OCI-LY3 (cell line): ENCODE results near the gene UNC5A.

Experiments
- H2AFZ ChIP-seq: fragments of 200-600, 300-600 bp; shearing (Covaris generic); 2 replicates; pipeline ENCODE4 v1.6.0; 2014; ENCODE audit warnings: antibody characterized with exemption, low read depth, low read length
- H3K27ac ChIP-seq: fragments of 200-600, 300-600 bp; sonication (generic); 2 replicates; pipeline ENCODE4 v1.5.1; 2014; ENCODE audit warnings: mild to moderate bottlenecking, low read length, moderate library complexity, mixed read lengths
- H3K27me3 ChIP-seq: fragments of 200-600, 300-600 bp; sonication (generic); 2 replicates; pipeline ENCODE4 v1.6.1; 2014; ENCODE audit warnings: low read depth, low read length, mixed read lengths
- H3K36me3 ChIP-seq: fragments of 200-600, 300-600 bp; sonication (generic); replicated peaks from 2 replicates; pipeline ENCODE3; 2014; ENCODE audit warnings: low read depth, low read length, mixed read lengths
- H3K4me1 ChIP-seq: fragments of 300-600, 200-600 bp; sonication (generic); 2 replicates; pipeline ENCODE4 v1.6.1; 2014; ENCODE audit warnings: low read length, mixed read lengths
- H3K4me2 ChIP-seq: fragments of 200-600, 300-600 bp; sonication (generic); 2 replicates; pipeline ENCODE4 v1.6.1; 2014; ENCODE audit warnings: low read length, mixed read lengths
- H3K4me3 ChIP-seq: fragments of 300-600, 200-600 bp; sonication (generic); 2 replicates; pipeline ENCODE4 v1.5.1; 2014; ENCODE audit warnings: antibody characterized with exemption, mild to moderate bottlenecking, low read length, moderate library complexity
- H3K79me2 ChIP-seq: fragments of 300-600, 200-600 bp; shearing (Covaris generic); 2 replicates; pipeline ENCODE4 v1.6.1; 2014; ENCODE audit warnings: mild to moderate bottlenecking, low read length, mixed read lengths
- H3K9ac ChIP-seq: fragments of 300-600, 200-600 bp; shearing (Covaris generic); 2 replicates; pipeline ENCODE4 v1.6.0; 2014; ENCODE audit warnings: mild to moderate bottlenecking, low read length, moderate library complexity
- H3K9me3 ChIP-seq: fragments of 200-600, 300-600 bp; shearing (Covaris generic); 2 replicates; pipeline ENCODE4 v1.6.1; 2014; ENCODE audit warnings: low read length, mixed read lengths; ENCODE audit not compliant: insufficient read depth
- H4K20me1 ChIP-seq: fragments of 200-600, 300-600 bp; sonication (generic); 2 replicates; pipeline ENCODE4 v1.6.1; 2016; ENCODE audit warnings: low read length, mixed read lengths; ENCODE audit not compliant: insufficient read depth
- EZH2phosphoT487 ChIP-seq: fragments of 200-600 bp; shearing (Covaris generic); IDR thresholded peaks from 2 replicates; pipeline ENCODE4 v1.6.1; 2018; ENCODE audit warnings: antibody characterized with exemption, mixed run types, low read depth
- TF ChIP-seq, protein P1 (sequence below): fragments of 200-600, 300-600 bp; sonication (generic); IDR thresholded peaks from 2 replicates; pipeline ENCODE4 v1.5.1; 2014; ENCODE audit warnings: antibody characterized with exemption, low read length, low read depth

UNC5A gene

DNA sequence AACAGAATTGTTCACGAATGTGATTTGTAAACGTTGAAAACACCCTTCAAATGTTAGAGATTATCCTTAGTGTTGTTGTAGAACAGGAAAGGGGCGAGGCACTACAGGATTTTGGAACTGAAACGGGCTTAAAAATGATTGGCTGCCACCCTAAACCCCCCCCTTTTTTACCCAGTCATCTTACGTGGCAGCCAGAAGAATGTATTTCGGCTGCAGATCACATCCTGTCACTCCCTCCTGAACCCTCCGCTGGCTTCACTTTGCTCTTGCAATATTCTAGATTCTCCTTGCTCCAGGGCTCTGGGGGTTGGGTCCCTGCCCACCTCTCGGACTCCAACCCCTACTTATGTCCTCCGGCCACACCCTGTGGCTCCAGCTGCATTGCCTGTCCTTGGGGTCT is 13.9 kb upstream of the UNC5A start:
- Histone ChIP-seq H3K36me3 (no peaks in the 10 kb centered on the region), H3K9me3 (no peaks in the 10 kb centered on the region), H4K20me1 (no peaks in the 10 kb centered on the region), H3K9ac (no peak overlapping the region), H3K27me3 (peaks cover 14% of the 10 kb centered on the region; the same call in 1 of the 2 replicates), H3K79me2 (no peaks in the 10 kb centered on the region), H3K4me2 (no peak overlapping the region), H3K4me1 (no peaks in the 10 kb centered on the region), H3K27ac (no peak overlapping the region), H2AFZ (no peak overlapping the region), H3K4me3 (no peak overlapping the region)
- TF ChIP-seq, protein P1, sequence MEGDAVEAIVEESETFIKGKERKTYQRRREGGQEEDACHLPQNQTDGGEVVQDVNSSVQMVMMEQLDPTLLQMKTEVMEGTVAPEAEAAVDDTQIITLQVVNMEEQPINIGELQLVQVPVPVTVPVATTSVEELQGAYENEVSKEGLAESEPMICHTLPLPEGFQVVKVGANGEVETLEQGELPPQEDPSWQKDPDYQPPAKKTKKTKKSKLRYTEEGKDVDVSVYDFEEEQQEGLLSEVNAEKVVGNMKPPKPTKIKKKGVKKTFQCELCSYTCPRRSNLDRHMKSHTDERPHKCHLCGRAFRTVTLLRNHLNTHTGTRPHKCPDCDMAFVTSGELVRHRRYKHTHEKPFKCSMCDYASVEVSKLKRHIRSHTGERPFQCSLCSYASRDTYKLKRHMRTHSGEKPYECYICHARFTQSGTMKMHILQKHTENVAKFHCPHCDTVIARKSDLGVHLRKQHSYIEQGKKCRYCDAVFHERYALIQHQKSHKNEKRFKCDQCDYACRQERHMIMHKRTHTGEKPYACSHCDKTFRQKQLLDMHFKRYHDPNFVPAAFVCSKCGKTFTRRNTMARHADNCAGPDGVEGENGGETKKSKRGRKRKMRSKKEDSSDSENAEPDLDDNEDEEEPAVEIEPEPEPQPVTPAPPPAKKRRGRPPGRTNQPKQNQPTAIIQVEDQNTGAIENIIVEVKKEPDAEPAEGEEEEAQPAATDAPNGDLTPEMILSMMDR = no peak
- TF ChIP-seq EZH2phosphoT487 = no peak

DNA sequence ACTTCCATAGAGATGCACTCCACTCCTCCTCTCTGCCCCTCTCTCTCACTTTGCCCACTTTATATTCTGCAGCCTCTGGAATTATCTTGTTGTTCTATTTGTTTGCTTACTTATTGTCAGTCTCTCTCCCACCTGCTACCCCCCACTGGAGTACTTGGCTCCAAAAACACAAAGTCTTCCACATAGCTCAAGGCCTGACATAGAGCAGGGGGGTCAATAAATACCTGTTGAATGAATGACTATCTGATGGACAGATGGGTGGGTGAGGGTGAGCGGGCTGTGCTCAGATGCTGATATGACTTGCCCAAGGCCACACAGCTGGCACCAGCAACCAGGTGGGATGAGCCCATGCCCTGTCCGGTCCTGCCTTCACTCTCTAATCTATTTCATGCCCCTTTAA is 13.4 kb upstream of the UNC5A start:
- Histone ChIP-seq H4K20me1 (no peaks in the 10 kb centered on the region), H3K27ac (no peak overlapping the region), H3K9me3 (no peaks in the 10 kb centered on the region), H3K27me3 (peaks cover 14% of the 10 kb centered on the region; the same call in 1 of the 2 replicates), H3K4me2 (no peak overlapping the region), H3K4me1 (no peaks in the 10 kb centered on the region), H3K36me3 (no peaks in the 10 kb centered on the region), H2AFZ (no peak overlapping the region), H3K79me2 (no peaks in the 10 kb centered on the region), H3K4me3 (no peak overlapping the region), H3K9ac (no peak overlapping the region)
- TF ChIP-seq EZH2phosphoT487 = no peak
- TF ChIP-seq, protein P1 = no peak

DNA sequence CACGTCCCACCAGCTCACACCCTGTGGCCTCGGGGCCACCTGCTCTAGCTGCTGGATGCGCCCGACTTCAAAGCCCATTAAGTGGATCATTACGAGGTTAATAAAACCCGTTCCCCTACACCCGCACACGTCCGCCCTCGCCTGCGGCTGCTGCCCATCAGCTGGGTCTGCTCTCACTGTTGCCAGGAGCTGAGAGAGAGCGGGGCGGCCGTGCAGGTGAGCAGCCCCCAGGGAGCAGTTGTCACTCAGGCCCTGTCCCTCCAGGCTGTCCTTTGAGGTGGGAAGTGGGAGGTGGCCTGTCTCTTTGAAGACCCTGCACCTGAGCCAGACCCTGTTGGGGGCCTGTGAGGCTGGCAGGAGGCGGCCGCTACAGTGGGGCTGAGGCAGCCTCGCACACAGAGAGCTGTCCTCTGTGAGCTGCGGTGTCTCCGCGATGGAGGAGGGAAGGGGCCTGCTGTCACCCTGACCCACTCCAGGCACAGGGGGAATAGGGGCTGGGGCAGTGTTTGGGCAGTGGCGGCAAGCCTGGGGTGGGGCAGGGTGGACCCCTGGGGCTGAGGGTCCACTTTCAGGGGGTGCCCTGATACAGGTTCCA is 12.8 kb upstream of the UNC5A start:
- Histone ChIP-seq H3K27ac (no peak overlapping the region), H3K79me2 (no peaks in the 10 kb centered on the region), H4K20me1 (no peaks in the 10 kb centered on the region), H3K4me1 (no peaks in the 10 kb centered on the region), H3K9ac (no peak overlapping the region), H2AFZ (no peak overlapping the region), H3K4me3 (no peak overlapping the region), H3K36me3 (no peaks in the 10 kb centered on the region), H3K4me2 (no peak overlapping the region), H3K9me3 (no peaks in the 10 kb centered on the region), H3K27me3 (peaks cover 10% of the 10 kb centered on the region; the same call in 1 of the 2 replicates)
- TF ChIP-seq, protein P1 = no peak
- TF ChIP-seq EZH2phosphoT487 = no peak

DNA sequence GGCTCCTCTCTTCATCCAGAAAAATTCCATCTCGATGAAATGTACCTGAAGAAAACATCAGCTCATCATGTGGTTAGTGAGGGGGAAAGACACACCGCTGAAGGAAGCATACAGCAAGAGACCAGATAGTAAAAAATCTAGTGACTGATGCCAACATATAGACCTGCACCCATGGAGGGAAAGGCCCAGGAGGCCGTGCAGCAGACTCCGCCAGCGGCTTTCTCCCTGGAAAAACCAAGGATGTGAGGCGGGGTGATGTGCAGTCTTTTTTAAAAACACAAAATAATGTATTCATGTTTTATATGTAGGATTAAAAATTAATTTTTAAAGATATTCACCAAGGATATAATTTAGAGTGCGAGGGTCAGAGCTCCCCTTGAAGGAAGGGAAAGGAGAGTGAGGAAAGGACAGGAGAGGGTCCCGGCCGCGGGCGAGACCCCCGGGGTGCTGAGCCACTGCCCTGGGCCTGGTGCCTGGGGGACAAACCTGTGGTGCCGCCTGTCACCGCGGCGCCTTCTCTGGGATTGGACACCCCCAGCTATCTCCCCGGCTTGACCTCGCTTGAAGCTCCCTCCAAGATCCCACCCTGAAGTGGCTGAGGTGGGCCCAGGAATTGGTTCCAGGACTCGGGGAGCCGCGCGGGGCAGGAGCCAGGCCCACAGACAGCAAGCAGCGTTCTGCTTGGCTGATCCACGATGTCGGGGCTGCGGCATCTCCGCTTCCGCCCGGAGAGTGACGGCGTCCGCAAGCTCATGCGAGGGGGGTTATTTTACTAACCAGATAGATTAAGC is 12.1 kb upstream of the UNC5A start:
- no peak overlapping the region for H3K4me3 ChIP-seq
- no peaks in the 10 kb centered on the region for H4K20me1 ChIP-seq
- H3K36me3 ChIP-seq = no peaks in the 10 kb centered on the region
- H3K27ac ChIP-seq = no peak overlapping the region
- H3K4me1 ChIP-seq = no peaks in the 10 kb centered on the region
- H3K4me2 ChIP-seq = no peak overlapping the region
- H3K9ac ChIP-seq = no peak overlapping the region
- H2AFZ ChIP-seq = no peak overlapping the region
- H3K27me3 ChIP-seq = peaks cover 10% of the 10 kb centered on the region; the same call in 1 of the 2 replicates
- no peaks in the 10 kb centered on the region for H3K9me3 ChIP-seq
- no peaks in the 10 kb centered on the region for H3K79me2 ChIP-seq
- TF ChIP-seq, protein P1 = no peak
- TF ChIP-seq EZH2phosphoT487 = no peak
